Liver (tissue), 9 donors: Measurements from ENCODE around the gene TIMM17A. TPM values are rescaled to one million over a fixed set of nuclear protein-coding genes. Genes with fewer than 3 reads are reported as not detected.

Experiments used
- DNase-seq: peaks from one replicate; pipeline ENCODE4 v3.0.0-alpha.2; 2017; ENCODE audit warnings: low spot score
- H3K27ac ChIP-seq, 2 donors: one replicate each; pipeline ENCODE4 v1.7.0; 2013; ENCODE audit warnings: inconsistent platforms in 2 of 2, low read length in 2 of 2, control low read depth in 1 of 2, low read depth in 1 of 2, mild to moderate bottlenecking in 1 of 2
- H3K27me3 ChIP-seq, 4 donors: one replicate each; pipeline versions ENCODE4 v1.6.1 to v1.7.0; 2013; ENCODE audit warnings: low read length in 3 of 4, inconsistent platforms in 1 of 4, mild to moderate bottlenecking in 1 of 4, moderate library complexity in 1 of 4; ENCODE audit not compliant: control insufficient read depth in 4 of 4, insufficient read depth in 4 of 4
- H3K36me3 ChIP-seq, 4 donors: one replicate each; pipeline versions ENCODE4 v1.6.1 to v1.7.0; 2013; ENCODE audit warnings: low read length in 3 of 4, mild to moderate bottlenecking in 3 of 4, low read depth in 1 of 4, moderate library complexity in 1 of 4; ENCODE audit not compliant: control insufficient read depth in 4 of 4, insufficient read depth in 3 of 4
- H3K4me1 ChIP-seq, 4 donors: one replicate each; pipeline versions ENCODE4 v1.6.1 to v1.7.0; 2013; ENCODE audit warnings: low read length in 3 of 4, mild to moderate bottlenecking in 3 of 4, moderate library complexity in 1 of 4; ENCODE audit not compliant: control insufficient read depth in 4 of 4, insufficient read depth in 4 of 4
- H3K4me3 ChIP-seq, 3 donors: one replicate each; pipeline versions ENCODE4 v1.6.1 to v1.7.0; 2013; ENCODE audit warnings: low read length in 3 of 3, control low read depth in 1 of 3, low read depth in 1 of 3, mild to moderate bottlenecking in 1 of 3
- H3K9ac ChIP-seq, 2 donors: one replicate each; pipeline ENCODE4 v1.7.0; 2013; ENCODE audit warnings: low read length in 2 of 2, mild to moderate bottlenecking in 2 of 2, moderate library complexity in 2 of 2, control low read depth in 1 of 2, low read depth in 1 of 2
- H3K9me3 ChIP-seq, 4 donors: one replicate each; pipeline versions ENCODE4 v1.6.1 to v1.7.0; 2013; ENCODE audit warnings: low read length in 3 of 4; ENCODE audit not compliant: control insufficient read depth in 4 of 4
- ATF3 ChIP-seq: IDR thresholded peaks from 2 replicates; pipeline ENCODE4 v1.6.1; 2016; ENCODE audit warnings: antibody characterized with exemption
- CTCF ChIP-seq: fragments of 150-350 bp; IDR thresholded peaks from 2 replicates; pipeline ENCODE4 v1.5.1; 2017; ENCODE audit warnings: improper control_type of control experiment, low read depth, low read length; ENCODE audit not compliant: missing input control
- FOXA1 ChIP-seq: IDR thresholded peaks from 2 replicates; pipeline ENCODE4 v1.6.1; 2016; ENCODE audit warnings: antibody characterized with exemption
- GABPA ChIP-seq, 2 donors: IDR thresholded peaks in 1 of 2; conservative IDR thresholded peaks in 1 of 2; 2 replicates each; pipeline ENCODE4 v1.6.1; 2016; ENCODE audit warnings: antibody characterized with exemption in 2 of 2, mild to moderate bottlenecking in 1 of 2, moderate library complexity in 1 of 2
- JUND ChIP-seq, 2 donors: IDR thresholded peaks; 2 replicates each; pipeline ENCODE4 v1.6.1; 2016; ENCODE audit warnings: antibody characterized with exemption in 2 of 2
- RAD21 ChIP-seq, 2 donors: IDR thresholded peaks; 2 replicates each; pipeline ENCODE4 v1.6.1; 2016; ENCODE audit warnings: antibody characterized with exemption in 2 of 2, mild to moderate bottlenecking in 2 of 2
- REST ChIP-seq: IDR thresholded peaks from 2 replicates; pipeline ENCODE4 v1.6.1; 2016; ENCODE audit warnings: antibody characterized with exemption, mild to moderate bottlenecking
- RXRA ChIP-seq, 2 donors: IDR thresholded peaks; 2 replicates each; pipeline ENCODE4 v1.6.1; 2017 to 2018; ENCODE audit warnings: antibody characterized with exemption in 2 of 2, mild to moderate bottlenecking in 1 of 2
- SP1 ChIP-seq: IDR thresholded peaks from 2 replicates; pipeline ENCODE4 v1.6.1; 2018; ENCODE audit warnings: antibody characterized with exemption, mild to moderate bottlenecking
- TAF1 ChIP-seq: conservative IDR thresholded peaks from 2 replicates; pipeline ENCODE4 v1.6.1; 2016; ENCODE audit warnings: antibody characterized with exemption, mild to moderate bottlenecking
- YY1 ChIP-seq: IDR thresholded peaks from 2 replicates; pipeline ENCODE4 v1.6.1; 2016; ENCODE audit warnings: antibody characterized with exemption, mild to moderate bottlenecking
- ZBTB33 ChIP-seq: IDR thresholded peaks from 2 replicates; pipeline ENCODE4 v1.6.1; 2016; ENCODE audit warnings: antibody characterized with exemption
- WGBS: extraction: QIAGEN DNeasy Blood & Tissue Kit; methylation state at CpG from one replicate; pipeline ENCODE4 v1.1.7; 2013; 5-methylcytosine and 5-hydroxymethylcytosine counted together
- polyA plus RNA-seq, 2 donors: library from polyadenylated mRNA; stranded (reverse) in 1 of 2; unstranded in 1 of 2; fragments of 200-250 nt in 1 of 2; fragments of >200 nt in 1 of 2; fragmentation: Nextera tagmentation in 1 of 2; extraction: Ambion mirVana in 1 of 2; gene quantifications; one replicate each; pipeline versions ENCODE4 v1.2.1 to v1.2.3, GENCODE V29; 2013 to 2015
- total RNA-seq, 2 donors: library from RNA; depleted of rRNA; stranded (reverse); fragments of >200 nt; gene quantifications; one replicate each; pipeline ENCODE4 v1.2.3, GENCODE V29; 2014
- donor health status: healthy.
- donor health status: healthy.
- donor health status: healthy.
- donor health status: healthy.
- donor health status: healthy.

Gene TIMM17A
- total and polyA plus RNA-seq, 4 donors: 21.1 to 72.1 (median 51.0) TPM

GRCh38 chr1:201944639-201945038 is 10.7 kb upstream of the TIMM17A start:
- Histone ChIP-seq H3K27ac (no peak overlapping the region), H3K4me1 (no peaks in the 10 kb centered on the region), H3K9me3 (no peaks in the 10 kb centered on the region), H3K36me3 (no peaks in the 10 kb centered on the region), H3K27me3 (peaks cover 0 to 3% (median 1%) of the 10 kb centered on the region in 4 donors), H3K9ac (no peak overlapping the region), H3K4me3 (no peak overlapping the region)
- no peak for DNase-seq
- 69% methylated on average over 3 of the region's 3 CpGs for WGBS
- TF ChIP-seq FOXA1 (no peak), GABPA (IDR thresholded peaks at IDR 0.05 in 1 of 2, conservative IDR thresholded peaks at IDR 0.05 in 1 of 2) (no peak), SP1 (no peak), RXRA (IDR thresholded peaks at IDR 0.05) (no peak), REST (no peak), TAF1 (no peak), RAD21 (IDR thresholded peaks at IDR 0.05) (no peak), JUND (IDR thresholded peaks at IDR 0.05) (no peak), CTCF (no peak)

- H3K27ac ChIP-seq: no peak overlapping the region
- no peak overlapping the region for H3K4me3 ChIP-seq
- no peak overlapping the region for H3K9ac ChIP-seq
- no peak for DNase-seq
- H3K9me3 ChIP-seq: no peaks in the 10 kb centered on the region
- H3K36me3 ChIP-seq: no peaks in the 10 kb centered on the region
- 69% methylated on average over 4 of the region's 4 CpGs for WGBS
- peaks cover 0 to 3% (median 1%) of the 10 kb centered on the region in 4 donors for H3K27me3 ChIP-seq
- TF ChIP-seq ATF3 (no peak), RAD21 (IDR thresholded peaks at IDR 0.05) (peak in 1 of 2 donors; percentile 22), YY1 (no peak), JUND (IDR thresholded peaks at IDR 0.05) (no peak), REST (no peak), ZBTB33 (no peak)
- H3K4me1 ChIP-seq: no peaks in the 10 kb centered on the region
Measured at GRCh38 chr1:201945157-201945556, 10.1 kb upstream of the TIMM17A start.
